ENCODE results near the gene CRB2.

- no peak for TF ChIP-seq POLR2AphosphoS5 (IDR thresholded peaks at IDR 0.05; ENCODE audit: borderline replicate concordance, low read depth, low read length)
- no peak for TF ChIP-seq EZH2 (IDR thresholded peaks at IDR 0.05)
- TF ChIP-seq FOXP2 (optimal IDR thresholded peaks at IDR 0.05; ENCODE audit: control extremely low read depth, extremely low read length, insufficient read depth): no peak
Measured at GRCh38 chr9:123365881-123366528, 10.0 kb downstream of the CRB2 start.
